ENCODE measurements around the gene COL9A1.

DNA sequence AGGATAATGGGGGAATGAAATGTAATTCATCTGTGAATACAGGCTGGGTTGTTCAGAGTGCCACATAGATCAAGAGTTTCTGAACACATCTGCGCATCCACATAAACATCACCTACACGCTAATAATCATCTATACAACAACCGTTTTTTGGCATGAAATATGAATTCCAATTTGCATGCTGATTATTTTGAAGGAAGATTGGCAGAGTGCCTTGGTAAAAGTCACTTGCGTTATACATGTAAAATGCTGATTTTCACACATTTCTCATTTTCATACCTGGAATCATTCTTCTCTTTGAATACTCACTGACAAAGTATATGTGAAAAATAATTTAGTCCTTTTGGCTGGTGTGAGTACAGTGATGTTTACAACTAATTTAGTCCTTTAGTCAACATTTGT is 17.7 kb downstream of the COL9A1 start:
- no peak for TF ChIP-seq NFRKB (IDR thresholded peaks at IDR 0.05)
- no peak for TF ChIP-seq FOXA1 (IDR thresholded peaks at IDR 0.05)
- TF ChIP-seq BHLHE40 (IDR thresholded peaks at IDR 0.05; ENCODE audit: borderline replicate concordance): no peak
- TF ChIP-seq ARNT (IDR thresholded peaks at IDR 0.05): no peak
- TF ChIP-seq LEF1 (IDR thresholded peaks at IDR 0.05; ENCODE audit: borderline replicate concordance): no peak
- TF ChIP-seq SUZ12 (IDR thresholded peaks at IDR 0.05): no peak
- TF ChIP-seq FOXM1 (IDR thresholded peaks at IDR 0.05; ENCODE audit: borderline replicate concordance): no peak
- no peak for TF ChIP-seq FOXK2 (IDR thresholded peaks at IDR 0.05)

Data from HEK293T (cell line).